ENCODE measurements around the gene RABEPK. TPM values are rescaled to one million over a fixed set of nuclear protein-coding genes. Genes with fewer than 3 reads are reported as not detected.
"Not testable (repeated sequence)": the region's sequence is repeated elsewhere in the genome, so short reads cannot be mapped to it uniquely, and the experiment has no call there.

RABEPK gene
- total RNA-seq, 2 donors from 2014 or later, result 19.3 to 19.7 TPM

DNA sequence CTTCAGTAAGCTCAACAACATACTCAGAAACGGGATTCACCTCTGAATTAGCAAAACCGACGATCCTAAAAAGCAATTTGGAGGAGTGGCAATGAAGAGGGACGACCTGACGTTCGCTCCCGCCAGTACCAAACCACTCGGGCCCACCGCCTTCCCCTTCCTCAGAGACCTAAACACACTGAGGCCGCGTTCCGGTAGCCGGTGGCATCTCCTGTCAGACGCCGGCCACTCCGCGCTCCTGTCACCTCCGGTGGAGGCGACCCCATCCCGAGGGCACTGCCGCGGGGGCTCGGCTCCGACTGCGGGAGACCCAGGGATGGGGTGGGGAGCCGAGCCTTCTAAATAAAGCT lies 11.4 kb upstream of the RABEPK start:
- peak; percentile 73 for DNase-seq
- H3K36me3 Mint-ChIP-seq (ENCODE audit: low read depth), result peaks cover 4% of the 10 kb centered on the region
- no peaks in the 10 kb centered on the region for H3K27me3 Mint-ChIP-seq (ENCODE audit: insufficient read depth)
- H3K9me3 Mint-ChIP-seq, result no peaks in the 10 kb centered on the region
- peak overlapping the region; percentile 84 for H3K27ac Mint-ChIP-seq
- WGBS, 2 experiments (ENCODE audit: insufficient coverage in 1 of 2, insufficient read length in 1 of 2), result 1 to 6% methylated on average over 8 to 26 of the region's 26 CpGs
- H3K27ac ChIP-seq (ENCODE audit: low read depth, low read length), result peak overlapping the region; percentile 87
- H3K9ac ChIP-seq (ENCODE audit: extremely low read depth, low read length, poor library complexity, severe bottlenecking), result peak overlapping the region; percentile 68
- peaks cover 11% of the 10 kb centered on the region for H3K36me3 ChIP-seq (ENCODE audit: control insufficient read depth, insufficient read depth, low read length)
- no peaks in the 10 kb centered on the region for H3K4me1 ChIP-seq (ENCODE audit: control insufficient read depth, insufficient read depth, low read length)
- TF ChIP-seq, protein P1, sequence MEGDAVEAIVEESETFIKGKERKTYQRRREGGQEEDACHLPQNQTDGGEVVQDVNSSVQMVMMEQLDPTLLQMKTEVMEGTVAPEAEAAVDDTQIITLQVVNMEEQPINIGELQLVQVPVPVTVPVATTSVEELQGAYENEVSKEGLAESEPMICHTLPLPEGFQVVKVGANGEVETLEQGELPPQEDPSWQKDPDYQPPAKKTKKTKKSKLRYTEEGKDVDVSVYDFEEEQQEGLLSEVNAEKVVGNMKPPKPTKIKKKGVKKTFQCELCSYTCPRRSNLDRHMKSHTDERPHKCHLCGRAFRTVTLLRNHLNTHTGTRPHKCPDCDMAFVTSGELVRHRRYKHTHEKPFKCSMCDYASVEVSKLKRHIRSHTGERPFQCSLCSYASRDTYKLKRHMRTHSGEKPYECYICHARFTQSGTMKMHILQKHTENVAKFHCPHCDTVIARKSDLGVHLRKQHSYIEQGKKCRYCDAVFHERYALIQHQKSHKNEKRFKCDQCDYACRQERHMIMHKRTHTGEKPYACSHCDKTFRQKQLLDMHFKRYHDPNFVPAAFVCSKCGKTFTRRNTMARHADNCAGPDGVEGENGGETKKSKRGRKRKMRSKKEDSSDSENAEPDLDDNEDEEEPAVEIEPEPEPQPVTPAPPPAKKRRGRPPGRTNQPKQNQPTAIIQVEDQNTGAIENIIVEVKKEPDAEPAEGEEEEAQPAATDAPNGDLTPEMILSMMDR (conservative IDR thresholded peaks at IDR 0.05), result no peak
- H3K4me3 ChIP-seq (ENCODE audit: low read length), result peak overlapping the region; percentile 86
- H3K9me3 ChIP-seq (ENCODE audit: control insufficient read depth, low read length), result no peaks in the 10 kb centered on the region
- H3K27me3 ChIP-seq (ENCODE audit: control insufficient read depth, insufficient read depth, low read length, poor library complexity, severe bottlenecking), result no peaks in the 10 kb centered on the region
- H3K4me3 Mint-ChIP-seq, result peak overlapping the region; percentile 92
- H3K4me1 Mint-ChIP-seq, result peaks cover 10% of the 10 kb centered on the region

DNA sequence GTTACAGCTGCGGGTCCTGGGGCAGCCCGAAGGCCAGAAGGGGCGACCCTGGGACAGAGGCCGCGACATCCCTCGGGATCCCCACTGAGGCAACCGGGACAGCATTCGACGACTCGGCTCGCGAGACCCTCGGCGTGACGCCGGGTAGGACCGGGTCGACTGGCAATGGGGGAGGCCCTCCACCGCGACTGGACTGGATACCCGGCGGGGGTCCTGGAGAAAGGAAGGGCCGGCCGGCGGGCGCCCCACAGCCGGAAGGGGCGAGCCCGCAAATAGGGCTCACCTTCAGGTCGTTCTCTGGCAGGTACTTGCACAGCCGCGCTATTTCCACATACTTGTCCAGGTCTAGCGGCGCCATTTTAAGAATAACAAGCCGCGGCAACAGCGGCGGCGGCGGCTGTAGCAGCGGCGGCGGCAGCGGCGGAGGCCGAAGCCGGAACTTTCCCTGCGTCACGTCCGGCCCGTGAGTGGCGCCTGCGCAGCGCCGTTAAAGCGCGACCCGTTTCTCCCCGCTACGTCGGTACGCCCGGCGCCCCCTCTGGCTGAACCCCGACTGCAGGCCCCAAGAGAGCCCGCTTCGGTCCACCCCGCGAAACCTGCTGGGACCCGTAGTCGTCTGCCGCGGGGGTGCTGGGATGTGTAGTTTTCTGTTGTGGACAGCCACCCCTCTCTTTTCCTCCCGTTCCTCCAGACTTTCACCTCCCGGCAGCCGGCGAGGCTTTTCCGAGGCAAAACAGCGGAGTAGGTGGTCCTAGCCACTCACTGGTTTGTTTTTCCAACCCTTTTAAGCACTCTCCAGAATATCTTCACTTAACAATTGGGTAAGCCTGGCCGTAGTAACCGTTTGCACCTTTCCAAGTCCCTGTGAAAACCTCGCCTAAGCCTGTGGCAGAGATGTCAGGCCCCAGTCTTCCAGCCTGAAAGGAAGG lies 10.7 kb upstream of the RABEPK start, which contains the start of gene PPP6C:
TSS of gene PPP6C (minus strand) at position 443 of the 929 bp plus-strand sequence. CDS start at position 358, 85 bp downstream.
- peak within 1 kb of the TSS; percentile 97 for H3K27ac Mint-ChIP-seq
- peaks cover 6% of the 10 kb centered on the region for H3K36me3 ChIP-seq (ENCODE audit: control insufficient read depth, insufficient read depth, low read length)
- no peaks in the 10 kb centered on the region for H3K4me1 ChIP-seq (ENCODE audit: control insufficient read depth, insufficient read depth, low read length)
- H3K9ac ChIP-seq (ENCODE audit: extremely low read depth, low read length, poor library complexity, severe bottlenecking), result peak within 1 kb of the TSS; percentile 68
- peak; percentile 98 for DNase-seq
- H3K4me3 Mint-ChIP-seq, result peak within 1 kb of the TSS; percentile 92
- H3K27me3 ChIP-seq (ENCODE audit: control insufficient read depth, insufficient read depth, low read length, poor library complexity, severe bottlenecking), result no peaks in the 10 kb centered on the region
- H3K4me1 Mint-ChIP-seq, result peaks cover 10% of the 10 kb centered on the region
- H3K27me3 Mint-ChIP-seq (ENCODE audit: insufficient read depth), result no peaks in the 10 kb centered on the region
- H3K4me3 ChIP-seq (ENCODE audit: low read length), result peak within 1 kb of the TSS; percentile 86
- H3K36me3 Mint-ChIP-seq (ENCODE audit: low read depth), result peaks cover 4% of the 10 kb centered on the region
- TF ChIP-seq, protein P1 (conservative IDR thresholded peaks at IDR 0.05), result peak; percentile 71
- H3K9me3 Mint-ChIP-seq, result no peaks in the 10 kb centered on the region
- peak within 1 kb of the TSS; percentile 87 for H3K27ac ChIP-seq (ENCODE audit: low read depth, low read length)
- no peaks in the 10 kb centered on the region for H3K9me3 ChIP-seq (ENCODE audit: control insufficient read depth, low read length)
- WGBS, 2 experiments (ENCODE audit: insufficient coverage in 1 of 2, insufficient read length in 1 of 2), result 0 to 2% methylated on average over 29 to 82 of the region's 82 CpGs

DNA sequence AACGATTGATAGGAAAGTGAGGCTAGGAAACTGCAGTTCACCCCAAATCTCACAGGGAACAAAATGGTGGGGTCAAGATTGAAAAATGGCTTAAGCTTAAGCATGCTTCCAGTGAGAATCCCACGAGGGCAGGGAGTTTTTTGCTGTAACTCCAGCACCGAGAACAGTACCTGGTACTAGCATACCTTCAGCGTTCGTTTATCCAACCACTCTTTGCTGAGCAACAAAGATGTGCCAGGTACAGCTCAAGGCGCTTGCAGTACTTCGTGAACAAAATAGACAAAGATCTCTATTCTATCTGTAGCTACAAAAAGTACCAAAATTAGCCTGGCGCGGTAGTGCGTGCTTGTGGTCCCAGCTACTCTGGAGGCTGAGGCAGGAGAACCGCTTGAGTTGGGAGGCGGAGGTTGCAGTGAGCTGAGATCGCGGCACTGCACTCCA lies 10.0 kb upstream of the RABEPK start:
- WGBS, 2 experiments (ENCODE audit: insufficient coverage in 1 of 2, insufficient read length in 1 of 2), result 75 to 76% methylated on average over 14 of the region's 14 CpGs
- peak overlapping the region; percentile 97 for H3K27ac Mint-ChIP-seq
- TF ChIP-seq, protein P1 (conservative IDR thresholded peaks at IDR 0.05), result no peak
- Histone ChIP-seq H3K9ac (ENCODE audit: extremely low read depth, low read length, poor library complexity, severe bottlenecking) (peak overlapping the region; percentile 68), H3K36me3 (ENCODE audit: control insufficient read depth, insufficient read depth, low read length) (peaks cover 6% of the 10 kb centered on the region), H3K9me3 (ENCODE audit: control insufficient read depth, low read length) (no peaks in the 10 kb centered on the region), H3K4me3 (ENCODE audit: low read length) (peak overlapping the region; percentile 86), H3K4me1 (ENCODE audit: control insufficient read depth, insufficient read depth, low read length) (no peaks in the 10 kb centered on the region), H3K27ac (ENCODE audit: low read depth, low read length) (peak overlapping the region; percentile 25), H3K27me3 (ENCODE audit: control insufficient read depth, insufficient read depth, low read length, poor library complexity, severe bottlenecking) (no peaks in the 10 kb centered on the region)
- DNase-seq, result no peak
- H3K4me1 Mint-ChIP-seq, result peaks cover 10% of the 10 kb centered on the region
- no peaks in the 10 kb centered on the region for H3K27me3 Mint-ChIP-seq (ENCODE audit: insufficient read depth)
- H3K9me3 Mint-ChIP-seq, result no peaks in the 10 kb centered on the region
- peaks cover 4% of the 10 kb centered on the region for H3K36me3 Mint-ChIP-seq (ENCODE audit: low read depth)
- peak overlapping the region; percentile 92 for H3K4me3 Mint-ChIP-seq

DNA sequence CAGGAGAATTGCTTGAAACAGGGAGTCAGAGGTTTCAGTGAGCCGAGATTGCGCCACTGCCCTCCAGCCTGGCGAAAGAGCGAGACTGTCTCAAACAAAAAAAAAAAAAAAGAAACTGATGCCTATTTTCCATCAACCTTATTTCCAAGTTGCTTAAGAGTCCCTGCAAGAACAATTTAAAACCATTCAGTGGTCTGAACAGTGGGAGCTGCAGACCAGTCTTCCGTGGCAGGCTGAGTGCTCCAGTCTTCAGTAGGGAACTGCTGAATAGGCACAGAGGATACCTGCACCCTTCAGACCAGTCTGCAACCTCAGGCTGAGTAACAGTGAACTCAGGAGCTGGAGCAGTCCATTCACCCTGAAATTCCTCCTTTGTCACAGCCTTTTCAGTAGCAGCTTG lies 5.9 kb upstream of the RABEPK start:
- not testable (repeated sequence) for H3K36me3 ChIP-seq (ENCODE audit: control insufficient read depth, insufficient read depth, low read length); H3K4me1 ChIP-seq (ENCODE audit: control insufficient read depth, insufficient read depth, low read length); H3K27me3 Mint-ChIP-seq (ENCODE audit: insufficient read depth); H3K36me3 Mint-ChIP-seq (ENCODE audit: low read depth); H3K9me3 Mint-ChIP-seq; H3K4me1 Mint-ChIP-seq; H3K27me3 ChIP-seq (ENCODE audit: control insufficient read depth, insufficient read depth, low read length, poor library complexity, severe bottlenecking); DNase-seq; H3K9me3 ChIP-seq (ENCODE audit: control insufficient read depth, low read length); H3K9ac ChIP-seq (ENCODE audit: extremely low read depth, low read length, poor library complexity, severe bottlenecking); H3K4me3 Mint-ChIP-seq; H3K4me3 ChIP-seq (ENCODE audit: low read length); H3K27ac ChIP-seq (ENCODE audit: low read depth, low read length); H3K27ac Mint-ChIP-seq
- 95 to 100% methylated on average over 5 of the region's 5 CpGs for WGBS, 2 experiments (ENCODE audit: insufficient coverage in 1 of 2, insufficient read length in 1 of 2)

GRCh38 chr9:125195591-125195990 lies 4.8 kb upstream of the RABEPK start:
- not testable (repeated sequence) for H3K27ac Mint-ChIP-seq; H3K4me1 ChIP-seq (ENCODE audit: control insufficient read depth, insufficient read depth, low read length); H3K27me3 Mint-ChIP-seq (ENCODE audit: insufficient read depth); H3K9ac ChIP-seq (ENCODE audit: extremely low read depth, low read length, poor library complexity, severe bottlenecking); DNase-seq; H3K9me3 ChIP-seq (ENCODE audit: control insufficient read depth, low read length); H3K27me3 ChIP-seq (ENCODE audit: control insufficient read depth, insufficient read depth, low read length, poor library complexity, severe bottlenecking); H3K27ac ChIP-seq (ENCODE audit: low read depth, low read length); H3K4me1 Mint-ChIP-seq; H3K36me3 Mint-ChIP-seq (ENCODE audit: low read depth); H3K4me3 Mint-ChIP-seq; H3K4me3 ChIP-seq (ENCODE audit: low read length); H3K9me3 Mint-ChIP-seq; H3K36me3 ChIP-seq (ENCODE audit: control insufficient read depth, insufficient read depth, low read length)
- no CpG with 5 or more reads among the region's 1 CpG for WGBS, 2 experiments (ENCODE audit: insufficient coverage in 1 of 2, insufficient read length in 1 of 2)

Data from endodermal cell (in vitro differentiated cells).